Fibroblast of skin of right biceps (primary cell): ENCODE data around the gene ZSWIM4.

ENCODE experiments used
- DNase-seq: peaks from one replicate; pipeline ENCODE4 v3.0.0-alpha.2; 2013

Gene ZSWIM4

GRCh38 chr19:13813147-13813546 lies 17.9 kb downstream of the ZSWIM4 start:
- no peak for DNase-seq

- DNase-seq: no peak
These were observed 19.3 kb downstream of the ZSWIM4 start for GRCh38 chr19:13814550-13814949.

- no peak for DNase-seq
These were observed 21.9 kb downstream of the ZSWIM4 start for GRCh38 chr19:13817018-13817614.

- DNase-seq: no peak
These were observed 22.6 kb downstream of the ZSWIM4 start for GRCh38 chr19:13817615-13818371.

- DNase-seq: no peak
These were observed 24.0 kb downstream of the ZSWIM4 start for GRCh38 chr19:13819238-13819637.

- no peak for DNase-seq
These were observed 26.0 kb downstream of the ZSWIM4 start for GRCh38 chr19:13821292-13821691.

GRCh38 chr19:13823256-13823655 lies 28.0 kb downstream of the ZSWIM4 start:
- DNase-seq: no peak

- no peak for DNase-seq
These were observed 28.7 kb downstream of the ZSWIM4 start for GRCh38 chr19:13823901-13824300.

- DNase-seq: no peak
These were observed 29.5 kb downstream of the ZSWIM4 start for GRCh38 chr19:13824703-13825102.

GRCh38 chr19:13825489-13826441 lies 30.5 kb downstream of the ZSWIM4 start:
- DNase-seq: no peak

GRCh38 chr19:13826652-13827235 lies 31.5 kb downstream of the ZSWIM4 start:
- no peak for DNase-seq

- DNase-seq: no peak
These were observed 32.4 kb downstream of the ZSWIM4 start for GRCh38 chr19:13827656-13828055.

- no peak for DNase-seq
These were observed 35.0 kb downstream of the ZSWIM4 start for GRCh38 chr19:13830114-13830740.

- DNase-seq: peak; percentile 53
These were observed 35.7 kb downstream of the ZSWIM4 start for GRCh38 chr19:13830741-13831536.

- no peak for DNase-seq
These were observed 36.6 kb downstream of the ZSWIM4 start for GRCh38 chr19:13831537-13832467.

- peak; percentile 90 for DNase-seq
These were observed 38.3 kb downstream of the ZSWIM4 start for GRCh38 chr19:13833330-13834243.

- peak; percentile 62 for DNase-seq
These were observed 39.2 kb downstream of the ZSWIM4 start for GRCh38 chr19:13834244-13835069.
